Pulmonary artery endothelial cell (primary cell): Measurements from ENCODE around the gene ZNF516. TPM values are rescaled to one million over a fixed set of nuclear protein-coding genes. Genes with fewer than 3 reads are reported as not detected.

Experiments used
- DNase-seq: peaks from one replicate; pipeline ENCODE4 v3.0.0-alpha.2; 2011; ENCODE audit warnings: low read depth, low spot score
- total RNA-seq: library from RNA; depleted of rRNA; stranded (reverse); fragments of >200 nt; gene quantifications from 2 replicates; pipeline ENCODE4 v1.2.3, GENCODE V29; 2014

ZNF516 gene
- total RNA-seq, 1 donor from 2014 or later = 10.0 TPM

DNA sequence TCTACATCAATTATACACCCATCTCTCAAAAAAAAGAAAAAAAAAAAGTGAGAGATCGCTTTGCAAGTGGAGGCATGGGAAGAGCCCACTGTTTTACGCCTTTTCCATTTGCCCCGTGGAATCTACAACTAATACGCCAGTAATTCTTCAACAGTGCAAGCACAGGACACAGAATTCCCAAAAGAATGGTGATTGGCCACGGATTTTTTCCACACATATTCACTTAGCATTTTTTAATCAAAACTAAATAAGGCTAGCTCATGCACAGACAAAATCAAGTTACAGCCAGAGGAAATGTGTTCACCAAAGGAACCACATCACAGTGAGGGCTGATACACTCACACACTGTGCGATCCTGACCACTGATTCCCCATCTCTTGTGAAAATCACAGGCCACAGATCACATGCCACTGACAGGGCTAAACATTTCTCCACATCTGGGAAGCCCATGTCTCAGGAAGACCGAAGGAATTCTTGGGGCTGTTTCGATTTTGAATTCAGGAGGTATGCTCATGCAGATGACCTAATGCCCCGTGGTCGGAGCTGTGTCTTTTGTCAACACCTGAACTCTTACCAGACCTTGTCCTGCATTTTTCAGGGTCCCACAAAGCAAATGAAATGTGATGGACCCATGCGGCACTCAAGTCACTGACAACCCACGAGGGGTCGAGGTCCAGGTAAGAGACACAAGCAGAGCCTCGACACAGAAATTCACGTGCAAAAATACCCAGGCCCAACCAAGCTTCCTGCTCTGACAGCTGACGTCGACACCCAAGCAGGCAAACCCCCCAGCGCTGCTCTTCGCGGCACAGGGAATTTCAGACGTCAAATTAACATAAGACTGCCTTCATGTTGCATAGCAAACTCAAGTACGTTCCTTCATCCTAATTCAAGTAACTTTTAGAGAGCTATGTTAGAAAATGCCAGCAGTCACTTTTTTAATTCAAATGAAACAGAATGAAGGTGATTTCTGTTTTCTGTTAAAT is 69.6 kb downstream of the ZNF516 start:
- no peak for DNase-seq

DNA sequence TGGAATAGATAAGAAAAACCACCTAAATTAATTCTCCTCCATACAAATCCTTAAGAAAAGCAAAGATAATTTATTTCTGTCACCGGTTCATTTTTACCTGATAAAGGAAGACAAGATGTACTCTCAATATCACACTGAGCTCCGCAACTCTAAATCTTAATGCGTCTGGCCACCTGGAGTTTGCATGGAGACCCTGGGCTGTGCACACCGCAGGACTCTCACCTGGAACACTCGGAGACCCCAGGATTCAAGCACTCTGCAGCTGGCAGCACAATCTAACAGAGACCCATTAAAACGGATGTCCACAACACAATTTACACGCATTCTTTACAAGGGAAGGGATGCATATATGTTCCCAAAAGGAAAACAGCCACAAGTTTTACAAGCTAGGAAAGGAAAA is 72.2 kb downstream of the ZNF516 start:
- DNase-seq = no peak

DNA sequence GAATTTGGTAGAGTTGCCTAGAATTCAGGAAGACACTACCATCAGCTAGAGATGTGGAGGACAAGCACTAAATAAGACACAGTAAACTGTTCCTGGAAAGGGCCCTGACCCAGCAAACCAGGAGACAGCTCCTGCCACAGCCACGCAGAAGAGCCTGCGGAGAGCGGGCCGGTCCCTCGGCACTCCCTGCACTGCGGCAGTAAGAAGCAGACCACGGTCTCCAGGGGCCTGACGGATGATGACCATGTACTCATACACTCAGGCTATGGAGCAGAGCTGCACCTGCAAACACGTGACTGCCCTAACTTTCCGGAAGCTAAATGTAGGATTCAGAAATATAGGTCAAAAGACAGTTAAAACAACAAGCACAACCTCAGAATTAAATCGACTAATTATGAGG is 72.9 kb downstream of the ZNF516 start:
- no peak for DNase-seq

DNA sequence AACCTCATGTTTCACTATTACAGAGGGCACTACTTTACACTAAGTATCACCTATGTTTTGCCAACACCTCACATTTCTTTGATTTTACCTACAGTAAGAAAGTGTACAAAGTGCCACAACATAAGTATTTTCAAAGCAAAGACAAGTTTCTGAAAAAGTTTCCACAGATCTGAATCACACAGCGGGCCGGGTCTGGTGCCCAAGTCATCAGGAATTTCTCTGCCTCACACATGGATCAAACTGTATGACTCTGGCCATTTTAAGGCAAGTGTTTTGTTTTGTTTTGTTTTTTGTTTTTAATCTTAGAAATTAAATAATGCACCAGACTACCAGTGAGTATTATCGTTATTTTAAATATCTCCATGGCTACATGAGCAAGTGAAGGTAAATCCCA is 73.4 kb downstream of the ZNF516 start:
- DNase-seq = no peak

DNA sequence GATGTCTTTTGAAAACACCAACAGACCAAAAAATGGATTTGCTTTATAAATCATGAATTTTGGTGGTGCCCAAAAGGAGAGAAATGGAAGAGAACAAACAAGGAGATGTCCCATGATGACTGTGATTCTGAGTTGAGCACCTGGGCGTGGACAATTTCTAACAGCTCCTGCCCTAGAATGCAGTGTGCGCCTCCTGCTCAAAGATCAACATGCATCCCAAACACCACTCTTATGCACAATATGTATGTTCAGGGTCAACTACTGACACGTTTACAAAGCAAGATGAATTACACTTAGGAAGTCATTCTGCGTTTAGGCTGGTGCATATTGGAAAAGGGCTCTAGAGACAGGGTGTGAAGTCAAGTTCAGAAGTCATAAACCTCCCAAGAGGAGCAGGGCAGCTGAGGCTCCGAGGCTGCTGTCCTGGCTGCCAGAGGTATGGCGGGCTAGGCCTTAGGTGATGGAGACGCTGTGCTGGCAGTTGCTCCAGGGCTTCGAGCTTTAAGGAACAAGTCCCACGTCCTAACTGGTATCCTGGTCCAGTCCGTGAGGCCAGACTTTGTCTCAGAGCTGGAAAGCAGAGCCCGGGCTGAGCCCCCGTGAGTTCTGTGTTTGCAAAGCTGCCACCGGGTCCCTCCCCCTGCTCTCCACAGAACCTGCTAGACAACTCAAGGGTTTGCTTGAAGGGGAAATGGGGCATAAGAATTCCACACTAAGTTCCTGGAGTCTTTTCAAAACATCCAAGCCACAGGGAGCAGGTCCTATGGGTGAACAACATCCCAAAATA is 74.0 kb downstream of the ZNF516 start:
- no peak for DNase-seq

DNA sequence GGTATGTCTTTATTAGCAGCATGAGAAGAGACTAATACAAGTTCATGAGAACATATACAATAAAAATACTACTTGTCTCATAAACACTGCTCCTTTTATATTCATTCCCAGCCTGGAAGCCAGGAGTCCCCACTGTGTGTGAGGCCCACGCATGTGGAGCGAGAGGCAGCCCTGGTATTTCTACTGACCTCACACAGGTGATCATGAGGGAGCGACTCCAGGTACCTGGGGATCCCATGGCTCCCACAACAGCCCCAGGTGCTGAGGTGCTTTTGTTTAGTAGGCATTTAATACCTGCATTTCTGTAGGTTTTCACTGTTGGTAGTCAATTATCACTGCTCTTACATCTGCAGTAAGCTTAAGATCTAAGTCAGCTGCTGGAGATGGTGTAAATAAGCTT is 75.2 kb downstream of the ZNF516 start:
- no peak for DNase-seq

DNA sequence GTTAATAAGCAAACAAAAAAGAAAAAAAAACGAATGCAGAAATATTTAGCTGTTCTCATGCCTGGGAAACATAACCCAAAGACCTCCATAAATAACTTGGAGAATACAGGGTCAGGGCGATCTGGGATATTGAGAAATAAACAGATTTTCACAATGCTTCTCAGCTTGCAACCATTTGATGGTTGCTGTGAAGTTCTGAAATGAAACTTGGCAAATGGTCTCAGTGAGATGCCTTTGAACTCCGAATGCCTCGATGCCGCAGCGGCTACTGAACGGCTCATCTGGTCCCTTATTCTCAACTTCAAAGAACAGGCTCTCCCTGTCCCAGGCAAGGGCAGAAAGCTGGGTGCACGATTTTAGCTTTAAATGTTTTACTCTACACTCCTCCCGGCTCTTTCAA is 78.1 kb downstream of the ZNF516 start:
- DNase-seq = no peak

DNA sequence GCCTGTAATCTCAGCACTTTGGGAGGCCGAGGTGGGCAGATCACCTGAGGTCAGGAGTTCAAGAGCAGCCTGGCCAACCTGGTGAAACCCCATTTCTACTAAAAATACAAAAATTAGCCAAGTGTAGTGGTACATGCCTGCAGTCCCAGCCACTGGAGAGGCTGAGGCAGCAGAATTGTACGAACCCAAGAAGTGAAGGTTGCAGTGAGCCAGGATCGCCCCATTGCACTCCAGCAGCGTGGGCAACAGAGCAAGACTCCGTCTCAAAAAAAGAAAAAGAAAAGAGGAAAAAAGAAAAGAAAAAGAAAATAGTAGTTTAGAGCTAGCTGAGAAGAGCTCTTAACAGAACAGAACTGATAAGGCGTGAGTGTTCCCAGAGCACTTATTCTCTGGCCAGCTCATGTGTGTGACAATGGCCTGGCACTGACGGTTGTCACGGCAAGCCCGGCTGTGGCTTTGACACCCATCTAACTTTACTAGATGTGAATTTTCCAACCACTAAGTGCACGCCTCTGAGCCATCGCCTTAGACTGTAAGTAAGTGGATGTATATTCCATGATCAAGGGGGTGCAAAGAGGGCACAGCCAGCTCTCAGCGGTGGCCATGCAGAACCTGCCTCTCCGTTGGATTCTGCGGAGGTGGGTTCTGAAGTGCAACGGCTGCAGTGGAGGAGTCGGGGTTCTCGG is 80.0 kb downstream of the ZNF516 start:
- DNase-seq = no peak

DNA sequence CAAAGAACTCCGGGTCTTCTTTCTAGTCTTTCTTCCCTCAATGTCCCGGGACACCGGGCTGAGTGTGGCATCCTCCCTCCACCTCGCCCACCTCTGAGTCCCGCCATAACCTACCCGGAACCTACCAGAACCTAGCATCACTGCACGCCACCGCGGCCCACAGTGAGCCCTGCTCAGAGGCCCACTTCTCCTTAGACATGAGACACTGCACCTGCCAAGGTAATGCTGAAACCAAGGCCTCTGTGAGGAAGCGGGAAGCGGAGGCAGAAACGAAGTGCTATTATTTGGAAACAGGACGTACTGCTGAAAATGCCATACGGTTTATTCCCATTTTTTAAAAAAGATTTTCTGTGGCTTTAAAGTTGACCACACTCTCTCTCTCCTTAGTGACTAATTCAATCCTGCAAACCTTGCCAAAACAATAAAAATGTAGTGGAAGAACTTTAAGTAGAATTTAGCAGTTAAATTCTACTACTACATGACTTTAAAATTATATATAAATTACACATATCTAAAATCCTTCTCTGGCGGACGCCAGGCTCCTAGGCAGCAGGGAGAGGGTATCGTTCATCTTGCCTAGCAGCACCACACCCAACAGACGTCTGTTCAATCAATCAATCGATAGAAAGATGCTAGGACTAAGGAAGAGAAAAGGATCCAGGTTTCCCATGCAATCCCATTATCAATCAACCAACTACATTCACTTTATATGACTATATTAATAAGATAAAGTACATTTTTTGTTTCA is 82.0 kb downstream of the ZNF516 start:
- no peak for DNase-seq

DNA sequence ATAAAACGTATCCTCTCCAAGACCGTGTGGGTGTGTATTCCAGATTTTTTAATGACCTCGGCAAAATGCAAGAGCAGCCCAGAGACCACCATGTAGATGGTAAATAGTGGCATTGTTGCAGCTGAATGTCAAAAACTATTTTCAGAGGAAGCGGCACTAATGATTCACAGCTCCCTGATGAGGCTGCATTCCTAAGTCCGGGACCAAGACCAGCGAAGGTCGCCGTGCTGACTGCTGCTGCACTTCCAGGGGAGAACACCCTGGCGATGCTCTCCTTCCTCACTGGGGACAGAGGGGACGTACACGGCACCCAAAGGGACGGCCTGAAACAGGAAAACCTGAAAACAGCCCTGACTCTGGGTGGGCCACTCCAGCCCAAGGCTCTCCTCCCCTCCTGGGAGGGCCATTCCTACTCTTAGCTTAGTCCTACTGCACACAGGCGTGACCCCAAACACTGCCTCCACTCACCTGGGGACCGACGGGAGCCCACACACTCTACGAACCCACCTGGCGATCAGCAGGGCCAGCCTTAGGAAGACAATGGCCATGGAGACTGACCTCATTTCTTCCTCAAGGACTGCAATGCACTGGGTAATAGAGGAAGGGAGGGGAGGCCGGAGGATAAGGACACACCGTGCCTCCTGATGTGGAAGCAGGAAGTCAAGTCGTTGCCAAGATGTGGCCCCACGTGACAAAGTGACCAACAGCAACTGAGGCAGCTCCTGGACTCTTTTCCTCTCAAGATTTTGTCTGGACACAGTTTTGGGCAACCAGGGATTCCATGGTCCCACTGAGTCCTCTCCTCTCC is 82.8 kb downstream of the ZNF516 start:
- DNase-seq = no peak

DNA sequence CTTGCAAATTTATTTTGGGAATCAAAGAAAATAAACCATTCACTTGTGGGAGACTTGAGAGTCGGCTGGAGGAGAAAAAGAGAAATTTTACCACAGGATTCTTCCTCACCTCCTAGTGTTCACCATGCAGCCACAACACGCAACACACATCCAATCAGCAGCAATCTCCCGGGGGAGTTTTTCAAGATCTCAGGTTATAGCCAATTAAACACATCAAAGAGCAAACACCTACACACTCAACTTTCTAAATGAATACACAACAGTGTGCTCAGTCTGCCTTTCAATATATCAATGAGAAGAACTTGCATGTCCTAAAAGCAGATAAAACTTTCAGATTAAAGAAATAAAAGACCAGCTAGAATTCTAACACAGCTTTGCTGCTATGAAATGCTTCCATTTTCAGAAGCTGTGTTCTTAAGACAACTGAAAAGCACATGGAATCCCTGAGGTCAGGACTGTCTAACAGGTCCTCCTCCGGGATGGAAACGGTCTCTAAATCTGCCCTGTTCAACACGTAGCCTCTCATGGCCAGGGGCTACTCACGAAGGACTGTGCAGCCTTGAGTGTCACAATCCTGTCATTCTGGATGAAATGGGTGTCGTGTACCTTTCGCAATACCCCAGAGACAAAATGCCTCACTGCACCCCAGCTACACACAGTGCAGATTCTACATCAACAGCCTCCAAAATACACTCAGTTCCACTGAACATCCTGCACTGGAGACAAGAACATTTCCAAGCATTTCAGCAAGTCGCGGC is 84.2 kb downstream of the ZNF516 start:
- no peak for DNase-seq

DNA sequence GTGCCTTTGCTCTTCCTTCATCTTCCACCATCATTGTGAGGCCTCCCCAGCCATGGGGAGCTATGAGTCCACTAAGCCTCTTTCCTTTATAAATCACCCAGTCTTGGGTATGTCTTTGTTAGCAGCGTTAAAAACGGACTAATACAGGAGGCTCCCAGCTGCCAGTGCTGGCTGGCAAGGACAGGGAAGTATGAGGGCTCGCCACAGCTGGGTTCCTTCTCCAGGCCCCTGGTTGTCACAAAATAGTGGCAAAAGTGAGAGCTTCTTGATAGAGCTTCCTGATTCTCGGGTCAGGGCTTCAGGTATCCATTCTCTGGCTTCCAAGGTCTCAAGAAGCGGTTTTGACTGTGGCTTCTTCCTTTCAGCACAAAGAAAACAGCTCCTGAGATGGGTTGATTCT is 85.0 kb downstream of the ZNF516 start:
- no peak for DNase-seq

DNA sequence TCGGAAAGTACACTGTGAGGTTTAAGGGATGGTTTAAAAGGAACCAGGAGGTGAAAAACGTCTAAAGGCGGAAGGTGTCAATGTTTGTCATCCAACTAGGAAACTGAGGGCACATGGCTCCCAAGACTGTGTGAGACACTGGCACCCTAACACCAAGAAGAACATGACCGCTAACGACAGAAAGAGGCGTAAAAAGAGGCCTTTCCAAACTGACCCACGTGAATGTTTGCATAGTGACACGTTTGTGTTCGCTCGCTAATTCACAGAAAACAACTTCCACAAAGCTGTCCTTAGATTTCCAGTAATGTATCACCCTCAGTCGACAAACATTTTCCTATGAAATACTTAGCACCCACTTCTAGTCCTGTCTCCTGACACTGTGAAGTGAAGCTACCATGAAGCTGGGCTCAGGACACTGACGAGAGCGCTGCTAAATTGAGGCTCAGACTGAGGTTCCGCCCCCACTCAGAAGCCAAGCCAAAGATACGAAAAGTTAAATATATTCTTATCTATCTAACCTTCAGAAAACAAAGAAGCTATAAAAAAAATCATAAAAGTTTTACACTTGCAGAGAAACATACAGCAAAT is 86.5 kb downstream of the ZNF516 start:
- DNase-seq = no peak

DNA sequence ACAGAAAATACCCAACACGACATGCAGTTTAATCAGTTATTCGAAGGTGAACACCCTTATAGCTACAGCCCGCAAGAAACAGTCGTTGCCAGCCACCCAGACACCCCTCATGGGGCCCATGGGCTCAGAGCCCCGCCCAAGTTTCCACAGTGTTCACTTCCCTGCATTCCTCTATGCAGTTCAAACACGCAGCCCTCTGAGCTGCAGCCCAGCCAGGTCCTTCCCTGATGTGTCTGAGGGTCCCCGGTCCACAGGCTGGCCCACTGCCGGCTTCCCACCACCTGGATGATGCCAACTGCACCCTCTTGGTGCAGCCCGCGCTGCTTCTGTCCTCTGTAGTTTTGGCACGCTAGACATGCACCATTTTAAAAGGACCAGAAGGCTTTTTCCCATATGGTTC is 87.4 kb downstream of the ZNF516 start:
- no peak for DNase-seq

DNA sequence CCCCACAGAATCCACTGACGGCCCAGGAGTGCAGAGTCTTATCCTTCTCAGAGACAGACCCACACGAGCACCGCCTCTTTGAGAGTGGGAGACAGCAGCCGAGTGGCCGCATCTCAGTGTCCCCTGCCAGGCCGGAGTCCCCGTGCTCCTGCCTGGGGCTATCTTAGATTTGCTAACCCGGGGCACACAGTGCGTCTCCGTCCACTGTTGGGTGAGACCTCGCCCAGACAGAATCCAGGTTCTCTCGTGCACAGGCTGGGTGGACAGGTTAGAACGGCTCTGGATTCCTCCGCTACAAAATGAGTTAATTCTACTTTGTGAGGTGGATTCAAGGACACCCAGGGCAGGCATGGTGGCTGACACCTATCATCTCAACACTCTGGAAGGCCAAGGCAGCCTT is 88.3 kb downstream of the ZNF516 start:
- no peak for DNase-seq

DNA sequence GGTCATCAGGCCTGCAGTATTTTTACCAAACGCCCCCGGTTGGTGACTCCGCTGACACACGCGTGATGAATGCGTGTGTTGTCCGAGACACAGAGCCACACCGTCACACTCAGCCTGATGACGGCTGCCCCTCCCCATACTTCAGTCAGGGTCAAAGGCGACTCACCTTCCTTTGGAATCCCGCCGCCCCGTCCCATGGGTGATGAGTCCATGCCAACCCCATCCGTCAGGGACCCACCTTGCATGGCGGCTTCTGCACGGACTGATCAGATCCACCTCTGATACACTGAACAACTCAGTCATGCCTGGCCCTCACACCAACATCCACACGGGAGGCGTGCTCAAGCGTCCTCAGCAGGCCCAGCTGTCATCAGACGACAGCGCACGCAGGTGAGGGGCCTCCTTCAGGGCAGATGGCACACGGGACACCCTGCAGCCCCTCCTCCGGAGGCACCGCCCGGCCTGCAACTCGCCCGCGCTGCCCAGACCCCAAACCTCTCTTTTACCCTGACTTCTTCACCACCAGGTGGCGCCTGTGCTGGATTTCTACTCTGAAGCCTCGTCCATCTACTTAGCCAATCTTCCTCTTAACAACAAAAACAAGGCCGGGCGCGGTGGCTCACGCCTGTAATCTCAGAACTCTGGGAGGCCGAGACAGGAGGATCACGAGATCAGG is 89.2 kb downstream of the ZNF516 start:
- peak; percentile 11 for DNase-seq

DNA sequence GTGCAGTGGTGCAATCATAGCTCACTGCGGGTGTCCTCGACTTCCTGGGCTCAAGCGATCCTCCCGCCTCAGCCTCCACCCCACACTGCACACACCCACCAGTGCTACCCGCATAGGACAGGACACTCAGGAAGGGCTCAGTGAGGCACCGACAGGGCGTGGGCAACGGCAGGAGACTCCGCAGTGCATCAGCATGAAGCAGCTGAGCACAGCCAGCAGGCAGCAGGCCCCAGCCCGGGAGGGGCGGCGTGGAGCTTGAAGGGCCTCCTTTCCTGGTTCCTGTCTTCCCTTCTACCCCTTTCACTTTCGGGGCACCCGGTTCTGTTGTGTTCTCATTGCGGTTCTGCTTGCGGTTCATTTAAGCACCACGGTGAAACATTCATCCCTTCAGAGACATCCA is 89.8 kb downstream of the ZNF516 start:
- DNase-seq = no peak

DNA sequence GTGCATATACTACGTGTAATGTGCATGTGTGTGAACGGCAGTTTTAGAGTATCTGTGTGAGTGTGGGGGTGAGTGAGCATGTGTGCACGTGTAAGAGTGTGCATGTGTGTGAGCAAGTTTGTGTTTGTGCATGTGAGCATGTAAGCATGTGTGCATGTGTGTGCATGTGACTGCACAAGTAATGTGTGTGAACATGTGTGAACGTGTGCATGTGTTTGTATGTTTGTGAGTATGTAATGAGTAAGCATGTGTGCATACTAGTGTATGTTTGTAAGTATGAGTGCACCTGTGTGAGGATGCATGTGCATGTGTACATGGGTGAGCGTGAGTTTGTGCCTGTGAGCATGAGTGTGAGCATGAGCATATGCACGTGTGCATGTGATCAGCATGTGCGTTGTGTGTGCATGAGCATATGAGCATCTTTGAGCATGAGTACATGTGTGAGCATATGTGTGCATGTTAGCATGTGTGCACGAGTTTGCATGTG is 90.7 kb downstream of the ZNF516 start:
- no peak for DNase-seq
